GM21381 (cell line): Measurements from ENCODE around the gene CASP9.
"Not testable (repeated sequence)": the region's sequence is repeated elsewhere in the genome, so short reads cannot be mapped to it uniquely, and the experiment has no call there.

Experiments
- ATAC-seq: cut with Tn5 transposase; IDR thresholded peaks from one replicate; pipeline ENCODE4 v1.9.1; 2021; ENCODE audit warnings: mild to moderate bottlenecking, moderate library complexity; ENCODE audit not compliant: unreplicated experiment

The CASP9 gene

DNA sequence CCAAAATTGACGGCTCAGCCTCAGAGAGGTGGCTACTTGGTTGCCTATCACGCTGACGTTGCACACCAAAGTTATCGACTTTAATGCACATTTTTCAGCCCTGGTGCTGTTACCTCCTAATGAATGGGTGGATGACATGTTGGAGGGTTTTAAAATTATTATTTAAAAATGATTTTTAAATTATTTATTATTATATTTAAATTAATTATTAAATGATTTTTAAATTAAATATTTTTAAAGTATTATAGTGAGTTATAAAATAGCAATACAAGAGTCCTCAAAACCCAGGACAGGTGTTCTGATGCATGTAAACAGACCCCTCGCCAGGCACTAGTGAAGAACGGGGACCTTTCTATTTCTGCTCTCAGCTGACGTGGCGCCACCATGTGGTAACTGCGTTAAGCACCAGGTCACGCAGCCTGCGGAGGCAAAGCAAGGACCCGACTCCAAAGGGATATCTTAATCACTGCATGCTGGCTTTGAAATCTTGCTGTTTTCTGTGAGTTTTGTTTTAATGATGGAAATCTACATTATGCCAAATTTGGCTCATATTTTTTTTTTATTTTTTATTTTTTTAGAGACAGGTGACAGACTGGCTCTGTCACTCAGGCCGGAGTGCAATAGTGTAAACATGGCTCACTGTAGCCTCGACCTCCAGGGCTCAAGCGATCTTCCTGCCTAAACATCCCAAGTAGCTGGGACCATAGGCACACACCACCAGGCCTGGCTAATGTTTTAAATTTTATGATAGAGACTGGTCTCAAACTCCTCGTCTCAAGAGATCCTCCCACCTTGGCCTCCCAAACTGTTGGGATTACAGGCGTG is 22.6 kb downstream of the CASP9 start:
- ATAC-seq = no peak

DNA sequence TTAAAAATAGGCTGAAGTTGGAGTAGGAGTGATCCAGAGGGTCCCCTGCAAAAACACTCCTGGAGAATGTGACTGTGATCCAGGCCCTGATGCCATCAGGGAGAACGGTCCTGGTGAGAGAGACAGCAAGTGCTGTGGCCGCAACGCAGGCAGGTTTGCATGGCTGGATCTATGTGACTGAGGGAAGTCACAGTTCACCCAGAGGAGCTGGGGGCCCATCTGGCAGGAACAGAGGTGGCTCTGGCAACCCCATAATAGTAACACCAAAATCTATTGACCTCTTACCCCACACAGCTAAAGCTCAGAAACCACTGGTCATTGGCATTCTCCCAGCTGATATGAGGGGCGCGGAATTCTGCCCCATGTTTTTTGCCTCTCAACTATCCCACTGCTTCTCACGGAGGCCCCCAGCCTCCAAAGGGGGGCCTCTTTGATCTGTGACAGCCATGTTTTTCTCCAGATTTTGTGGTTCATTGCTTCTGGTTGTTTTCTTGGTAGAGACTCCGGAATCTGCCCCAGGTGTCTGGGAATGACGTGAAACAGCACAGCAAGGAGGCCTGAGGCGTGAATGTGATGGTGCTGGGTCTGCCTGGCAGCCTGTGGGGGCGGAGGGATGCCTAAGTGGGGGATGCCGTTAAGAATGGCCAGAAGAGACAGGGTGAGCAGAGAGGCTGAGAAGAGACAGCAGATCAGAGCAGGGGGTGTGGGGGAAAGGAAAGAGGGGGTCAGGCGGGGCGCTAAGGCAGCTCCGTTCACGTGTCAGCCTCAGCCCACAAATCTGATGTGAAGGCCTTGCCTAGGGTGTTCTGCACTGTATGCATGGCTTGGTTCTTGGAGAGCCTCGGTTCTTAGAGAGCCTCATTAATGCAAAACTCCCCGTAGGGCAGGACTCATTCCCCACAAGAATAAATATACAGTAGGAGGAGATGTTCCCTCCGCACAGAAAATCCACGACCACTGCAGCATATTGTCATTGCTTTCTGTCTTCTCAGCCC is 23.5 kb downstream of the CASP9 start:
- ATAC-seq = no peak

DNA sequence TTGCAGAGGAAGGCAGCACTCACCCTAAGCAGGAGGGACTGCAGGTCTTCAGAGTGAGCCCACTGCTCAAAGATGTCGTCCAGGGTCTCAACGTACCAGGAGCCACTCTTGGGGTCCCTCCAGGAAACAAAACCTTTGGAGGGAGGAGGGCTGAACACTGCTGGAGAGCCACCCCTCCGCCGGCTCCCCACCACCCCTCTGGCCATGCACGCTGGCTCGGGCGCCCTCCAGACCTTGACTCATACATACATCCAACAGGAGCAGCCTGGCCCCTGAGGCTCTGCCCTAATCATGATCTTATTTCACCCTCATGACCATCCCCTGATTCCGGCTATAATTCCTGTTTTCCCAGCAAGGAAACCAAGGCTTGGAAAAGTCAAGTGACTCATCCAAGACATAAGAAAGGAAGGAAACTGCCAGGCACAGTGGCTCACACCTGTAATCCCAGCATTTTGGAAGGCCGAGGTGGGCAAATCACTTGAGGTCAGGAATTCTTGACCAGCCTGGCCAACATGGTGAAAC is 30.1 kb downstream of the CASP9 start:
- ATAC-seq = no peak

DNA sequence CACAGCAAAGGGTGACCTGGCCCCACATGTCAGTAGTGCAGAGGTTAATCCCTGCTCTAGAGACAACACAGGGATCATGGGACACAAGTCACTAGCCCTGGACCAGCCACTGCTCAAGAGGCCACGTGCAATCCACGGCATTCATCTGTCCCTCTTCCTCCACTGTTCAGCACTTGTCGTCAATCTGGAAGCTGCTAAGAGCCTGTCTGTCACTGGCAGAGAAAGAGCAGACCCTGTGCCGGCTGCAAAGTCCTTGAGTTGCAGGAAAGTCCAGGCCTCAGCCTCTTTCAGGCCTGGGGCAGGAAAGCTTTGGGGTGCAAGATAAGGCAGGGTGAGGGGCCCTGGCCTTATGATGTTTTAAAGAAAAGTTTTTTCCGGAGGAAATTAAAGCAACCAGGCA is 31.4 kb downstream of the CASP9 start:
- ATAC-seq = no peak

DNA sequence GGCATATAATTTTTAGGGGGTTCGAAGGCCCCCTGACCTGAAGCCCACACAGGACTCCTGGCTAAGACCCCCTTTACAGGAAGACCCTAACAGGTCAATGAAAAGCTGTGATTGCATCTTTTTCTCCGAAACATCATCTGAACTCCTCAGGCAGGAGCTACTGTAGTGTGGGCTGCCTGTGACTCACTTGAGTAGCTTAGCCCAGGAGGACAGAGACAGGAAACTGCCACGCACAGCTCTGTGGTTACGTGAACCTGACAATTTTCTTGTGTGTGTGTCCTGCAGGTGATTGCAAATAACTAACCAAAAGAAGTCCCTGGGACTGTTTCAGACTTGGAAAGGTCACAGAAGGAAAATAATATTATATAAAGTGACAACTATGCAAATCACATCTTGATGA is 33.0 kb downstream of the CASP9 start:
- ATAC-seq = not testable (repeated sequence)

DNA sequence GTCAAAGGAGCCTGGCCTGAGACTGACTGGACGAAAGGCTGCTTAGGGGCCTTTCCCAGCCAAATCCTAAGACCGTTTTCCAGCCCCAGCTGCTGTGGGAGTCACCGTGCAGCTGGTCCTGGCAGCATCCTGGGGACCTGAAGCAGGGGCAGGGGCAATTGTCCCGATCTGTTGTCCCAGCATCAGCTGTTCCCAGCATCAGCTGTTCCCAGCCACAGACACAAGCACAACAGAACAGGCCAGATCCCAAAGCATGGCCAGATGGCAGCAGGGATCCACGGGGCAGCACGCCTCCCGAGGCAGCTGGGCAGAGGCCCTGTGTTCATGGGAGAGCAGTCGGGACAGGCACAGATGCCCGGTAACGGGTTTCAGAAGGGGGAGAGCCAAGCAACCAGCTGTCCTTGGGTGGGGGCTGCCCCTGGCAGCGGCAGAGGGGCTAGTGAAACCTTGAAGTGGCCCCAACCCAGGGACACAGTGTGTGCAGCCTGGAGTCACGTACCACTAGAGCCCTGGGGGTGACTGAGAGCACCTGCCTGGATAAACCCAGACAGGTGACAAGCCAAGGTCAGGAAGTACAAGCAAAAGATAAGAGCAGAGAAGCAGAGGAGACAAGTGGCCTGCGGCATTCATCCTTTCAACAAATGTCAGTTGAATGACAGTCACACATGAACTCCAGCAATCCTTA is 34.8 kb downstream of the CASP9 start:
- ATAC-seq = no peak

DNA sequence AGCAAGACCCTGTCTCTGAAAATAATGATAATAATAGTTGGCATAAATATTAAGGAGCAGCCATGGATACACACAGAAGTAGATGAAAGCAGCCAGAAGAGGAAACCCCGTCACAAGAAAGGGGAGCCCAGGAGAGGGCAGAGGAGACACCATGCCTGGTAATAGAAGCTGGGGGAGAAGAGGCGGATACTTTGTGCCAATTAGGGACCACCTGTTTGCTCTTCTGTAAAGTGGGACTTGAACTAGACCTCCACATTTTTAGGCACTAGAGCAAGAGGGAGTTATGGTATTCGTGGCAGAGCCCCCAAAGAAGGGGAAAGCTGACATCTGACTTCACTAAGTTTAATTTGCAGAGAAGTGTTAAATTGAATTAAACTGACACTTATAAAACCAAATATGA is 35.6 kb downstream of the CASP9 start:
- ATAC-seq = no peak

DNA sequence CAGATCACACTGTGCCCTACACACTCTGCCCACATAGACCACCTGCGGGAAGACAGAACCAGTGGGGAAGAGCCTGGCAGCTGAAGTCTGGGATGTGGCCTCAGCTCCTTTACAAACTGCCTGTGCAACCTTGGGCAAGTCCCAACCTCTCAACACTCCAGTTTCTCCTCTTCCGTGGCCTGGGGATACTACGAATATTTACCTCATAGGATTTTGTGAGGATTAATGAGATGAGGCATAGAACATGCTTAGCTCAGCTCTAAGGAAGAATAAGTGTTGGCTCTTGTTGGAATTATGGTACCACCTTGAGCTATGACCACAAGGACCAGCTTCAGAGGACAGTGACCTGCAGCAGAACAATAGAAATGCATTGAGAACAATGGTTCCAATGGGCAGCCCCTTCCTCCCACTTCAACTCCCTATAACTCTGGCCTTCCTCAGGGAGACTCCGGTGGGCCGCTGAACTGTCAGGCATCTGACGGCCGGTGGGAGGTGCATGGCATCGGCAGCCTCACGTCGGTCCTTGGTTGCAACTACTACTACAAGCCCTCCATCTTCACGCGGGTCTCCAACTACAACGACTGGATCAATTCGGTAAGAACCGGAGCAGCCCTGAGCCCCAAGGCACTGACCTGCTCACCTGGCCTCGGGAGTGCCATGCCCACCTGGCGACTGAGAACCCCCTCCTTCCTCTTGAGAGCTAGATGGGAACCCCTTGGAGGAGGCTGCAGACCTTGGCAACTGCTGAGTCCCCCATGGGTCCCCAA is 37.0 kb downstream of the CASP9 start:
- not testable (repeated sequence) for ATAC-seq

DNA sequence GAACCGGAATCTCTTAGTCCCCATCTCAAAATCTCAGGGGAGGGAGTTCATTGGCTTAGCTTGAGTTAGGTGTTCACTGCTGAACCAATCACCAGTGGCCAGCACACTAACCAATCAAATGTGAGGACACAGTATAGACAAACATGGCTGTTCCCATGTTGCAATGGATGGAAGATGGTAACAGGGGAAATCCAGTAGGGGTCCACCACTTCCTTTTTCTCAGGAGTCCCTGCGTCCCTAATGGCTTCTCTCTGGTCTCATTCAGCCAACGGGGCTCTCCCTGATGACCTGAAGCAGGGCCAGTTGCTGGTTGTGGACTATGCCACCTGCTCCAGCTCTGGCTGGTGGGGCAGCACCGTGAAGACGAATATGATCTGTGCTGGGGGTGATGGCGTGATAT is 38.4 kb downstream of the CASP9 start:
- no peak for ATAC-seq

DNA sequence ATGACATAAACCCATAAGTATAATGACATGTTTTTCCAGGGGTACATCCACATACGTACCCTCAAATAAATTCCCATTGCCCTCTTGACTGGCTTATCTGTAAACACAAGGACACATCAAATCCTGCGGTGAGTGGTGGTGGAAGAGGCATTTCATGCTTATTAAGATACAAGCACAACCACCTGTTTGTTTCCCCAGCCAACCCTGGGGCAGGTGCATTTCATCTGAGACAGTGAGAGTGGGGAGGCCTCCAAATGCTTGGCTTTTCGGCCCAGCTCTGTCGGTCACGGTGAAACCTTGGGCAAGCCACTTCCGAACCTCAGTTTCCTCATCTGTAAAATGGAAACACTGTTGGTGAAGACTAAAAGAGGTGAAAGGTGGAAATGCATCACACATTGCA is 39.6 kb downstream of the CASP9 start:
- not testable (repeated sequence) for ATAC-seq

DNA sequence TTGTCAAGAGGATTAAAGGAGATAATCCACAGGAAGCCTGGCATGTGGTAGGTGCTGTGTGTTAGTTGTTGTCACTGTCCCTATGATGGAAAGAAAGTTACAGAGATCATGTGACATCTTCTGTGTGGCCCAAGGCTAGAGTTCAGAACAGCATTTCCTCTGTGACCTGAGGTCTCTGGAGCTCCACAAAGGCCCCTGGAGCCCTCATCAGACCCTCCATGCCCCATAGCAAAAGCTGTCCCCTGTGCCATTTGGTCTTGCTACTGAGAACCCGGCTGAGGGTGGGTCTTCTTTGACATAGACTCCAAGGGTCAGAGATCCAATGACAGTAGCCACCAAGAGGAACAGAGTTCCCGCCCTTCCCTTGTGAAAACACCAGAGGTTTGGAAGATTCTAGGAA is 40.0 kb downstream of the CASP9 start:
- ATAC-seq = no peak

DNA sequence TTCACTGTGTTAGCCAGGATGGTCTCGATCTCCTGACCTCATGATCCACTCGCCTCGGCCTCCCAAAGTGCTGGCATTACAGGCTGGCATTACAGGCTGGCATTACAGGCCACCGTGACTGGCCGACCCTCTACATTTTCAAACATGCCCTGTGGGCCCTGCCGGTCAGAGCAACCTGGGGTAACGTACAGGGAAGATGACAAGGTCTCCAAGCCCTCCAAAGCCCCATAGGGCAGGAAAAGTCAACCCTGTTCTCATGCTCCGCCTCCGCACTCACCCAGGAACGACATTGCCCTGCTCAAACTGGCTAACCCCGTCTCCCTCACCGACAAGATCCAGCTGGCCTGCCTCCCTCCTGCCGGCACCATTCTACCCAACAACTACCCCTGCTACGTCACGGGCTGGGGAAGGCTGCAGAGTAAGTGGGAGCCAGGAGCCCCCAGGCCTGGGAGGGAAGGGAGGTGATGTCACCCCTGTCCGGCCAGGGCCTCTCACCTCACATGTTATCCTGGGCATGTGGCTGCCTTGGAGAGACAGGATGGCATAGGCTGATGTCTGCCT is 41.0 kb downstream of the CASP9 start:
- ATAC-seq = not testable (repeated sequence)

DNA sequence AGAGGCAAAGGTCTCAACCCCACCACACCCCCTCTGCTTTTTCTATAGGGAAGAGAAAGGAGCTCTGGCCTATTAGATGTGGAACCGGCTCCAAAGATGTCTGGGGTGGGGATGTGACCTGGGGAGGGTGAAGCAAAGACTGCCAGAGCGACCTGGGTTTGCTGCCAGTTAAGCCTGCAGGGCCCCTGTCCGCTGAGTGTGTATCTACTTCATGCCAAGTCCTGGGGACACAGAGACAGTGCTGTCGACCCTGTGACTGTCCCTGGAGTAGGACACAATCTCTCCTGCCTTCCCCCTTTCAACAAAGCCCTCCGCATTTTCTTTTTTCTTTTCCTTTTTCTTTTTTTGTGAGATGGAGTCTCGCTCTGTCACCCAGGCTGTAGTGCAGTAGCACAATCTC is 41.6 kb downstream of the CASP9 start:
- ATAC-seq = not testable (repeated sequence)

DNA sequence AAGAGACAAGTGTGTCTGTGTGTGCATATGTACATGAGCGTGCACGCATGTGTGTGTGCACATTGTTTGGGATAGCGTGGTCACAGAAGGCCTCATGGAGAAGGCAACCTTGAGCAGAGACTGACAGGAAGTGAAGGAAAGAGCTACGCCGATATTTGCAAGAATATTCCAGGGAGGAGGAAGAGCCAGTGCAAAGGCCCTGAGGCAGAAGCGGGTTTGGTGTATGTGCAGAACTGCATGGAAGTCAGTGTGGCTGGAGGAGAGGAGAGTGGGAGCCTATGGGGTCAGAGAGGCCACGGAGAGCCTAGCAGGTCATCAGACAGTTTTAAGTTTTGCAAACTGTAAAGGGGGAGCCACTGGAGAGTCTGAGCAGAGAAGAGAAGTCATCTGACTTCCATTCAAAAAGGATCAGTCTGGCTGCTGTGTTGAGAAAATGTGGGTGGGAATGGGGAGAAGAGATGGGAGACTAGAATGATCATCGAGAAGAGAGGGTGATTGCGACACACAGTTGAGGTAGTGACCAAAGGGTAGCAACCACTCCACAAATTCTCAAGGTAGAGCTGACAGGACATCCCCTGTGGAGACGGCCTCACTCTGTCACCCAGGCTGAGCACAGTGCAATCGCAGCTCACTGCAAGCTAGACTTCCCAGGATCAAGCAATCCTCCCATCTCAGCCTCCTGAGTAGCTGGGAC is 44.2 kb downstream of the CASP9 start:
- no peak for ATAC-seq

DNA sequence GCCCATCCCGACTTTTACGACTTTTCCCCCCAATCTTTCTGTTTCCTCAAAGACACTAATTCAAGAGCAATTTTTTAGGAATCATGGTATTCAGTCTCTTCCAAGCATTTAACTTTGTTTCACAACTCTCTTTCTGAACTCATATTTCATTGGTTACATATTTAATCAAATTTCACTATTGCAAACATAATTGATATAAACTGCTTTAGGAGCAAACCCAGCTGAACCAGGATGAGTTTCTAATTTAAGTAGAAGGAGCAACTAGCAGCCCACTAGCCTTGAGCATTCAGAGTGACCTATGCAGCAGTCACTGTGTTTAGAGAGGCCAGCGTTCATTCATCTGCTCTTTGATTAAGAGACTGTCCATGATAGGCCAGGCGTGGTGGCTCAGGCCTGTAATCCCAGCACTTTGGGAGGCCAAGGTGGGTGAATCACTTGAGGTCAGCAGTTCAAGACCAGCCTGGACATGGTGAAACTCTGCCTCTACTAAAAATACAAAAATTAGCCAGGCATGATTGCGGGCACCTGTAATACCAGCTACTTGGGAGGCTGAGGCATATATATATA is 46.3 kb downstream of the CASP9 start:
- ATAC-seq = no peak

DNA sequence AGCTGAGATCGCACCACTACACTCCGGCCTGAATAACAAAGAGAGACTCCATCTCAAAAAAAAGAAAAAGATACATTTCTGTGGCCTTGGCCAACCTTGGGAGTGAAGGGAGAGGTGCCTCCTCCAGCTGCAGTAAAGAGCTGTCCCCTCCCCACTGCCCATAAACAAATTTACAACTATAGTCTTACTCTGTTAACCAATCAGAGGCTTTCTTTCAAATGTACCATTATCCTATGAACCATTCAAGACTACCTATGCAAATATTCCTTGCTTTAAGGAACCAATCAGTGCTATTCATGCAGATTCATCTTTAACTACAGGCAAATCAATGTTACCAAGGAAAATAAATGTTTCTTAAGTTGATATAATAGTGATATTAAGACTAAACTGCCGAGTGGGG is 47.1 kb downstream of the CASP9 start:
- no peak for ATAC-seq

DNA sequence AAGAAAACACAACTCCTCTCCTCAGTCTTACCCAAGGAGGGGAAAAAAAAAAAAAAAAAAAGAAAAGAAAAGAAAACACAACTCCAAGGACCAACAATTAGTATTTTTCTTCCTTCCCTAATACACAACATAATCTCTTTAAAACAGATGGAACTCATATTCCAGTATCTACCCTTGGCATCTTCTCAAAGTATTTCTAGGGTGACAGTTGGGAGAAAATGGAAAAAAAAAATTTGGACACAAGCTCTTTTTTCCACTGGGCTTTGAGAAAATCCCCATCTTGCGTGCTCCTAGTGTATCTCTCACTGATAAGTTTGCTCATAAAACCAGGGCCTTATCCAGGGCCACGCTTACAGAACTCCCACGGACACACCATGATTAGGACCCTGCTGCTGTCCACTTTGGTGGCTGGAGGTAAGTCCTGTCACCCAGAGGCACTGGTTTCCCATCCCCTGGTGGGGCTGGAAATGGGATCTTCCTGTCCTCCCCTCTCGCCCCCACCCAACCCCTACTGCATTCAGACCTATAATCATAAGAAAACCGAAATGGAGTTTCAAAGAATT is 48.2 kb downstream of the CASP9 start, which contains the start of gene CELA2B:
Gene CELA2B, plus strand, starts transcription at position 353 of the 563 bp plus-strand sequence. Its CDS starts 22 bp downstream, at position 375.
- ATAC-seq = no peak

DNA sequence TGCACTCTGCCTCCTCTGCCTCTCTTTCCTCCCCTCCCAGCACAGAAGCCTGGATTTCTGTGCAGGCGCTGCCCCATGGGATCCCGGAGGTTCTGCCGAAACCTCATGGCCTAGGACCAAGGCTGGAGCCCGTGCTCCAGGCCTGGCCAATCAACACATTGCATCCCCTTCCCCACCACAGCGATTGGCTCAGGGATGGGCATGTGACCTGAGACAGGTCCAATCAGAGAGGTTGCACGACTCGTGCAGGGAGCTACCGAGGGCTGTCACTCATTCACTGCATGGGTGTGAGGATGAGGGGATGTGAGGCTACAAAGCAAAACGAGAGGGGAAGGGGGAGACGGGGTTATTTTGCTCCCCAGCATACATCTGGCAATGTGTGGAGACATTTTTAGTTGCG is 51.4 kb downstream of the CASP9 start:
- ATAC-seq = no peak

DNA sequence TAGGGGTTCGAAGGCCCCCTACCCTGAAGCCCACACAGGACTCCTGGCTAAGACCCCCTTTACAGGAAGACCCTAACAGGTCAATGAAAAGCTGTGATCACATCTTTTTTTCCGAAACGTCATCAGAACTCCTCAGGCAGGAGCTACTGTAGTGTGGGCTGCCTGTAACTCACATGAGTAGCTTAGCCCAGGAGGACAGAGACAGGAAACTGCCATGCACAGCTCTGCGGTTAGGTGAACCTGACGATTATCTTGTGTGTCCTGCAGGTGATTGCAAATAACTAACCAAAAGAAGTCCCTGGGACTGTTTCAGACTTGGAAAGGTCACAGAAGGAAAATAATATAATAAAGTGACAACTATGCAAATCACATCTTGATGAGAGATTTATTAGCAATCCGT is 52.3 kb downstream of the CASP9 start:
- not testable (repeated sequence) for ATAC-seq
